NB4 (cell line): ENCODE results near the gene LRRC56.

Experiments
- MAX ChIP-seq: IDR thresholded peaks from 2 replicates; pipeline ENCODE4 v1.6.1; 2011; ENCODE audit warnings: low read depth, low read length
- MYC ChIP-seq: IDR thresholded peaks from 2 replicates; pipeline ENCODE4 v1.6.1; 2011; ENCODE audit warnings: low read depth, low read length
- POLR2A ChIP-seq: IDR thresholded peaks from 2 replicates; pipeline ENCODE4 v1.6.1; 2011; ENCODE audit warnings: mild to moderate bottlenecking; ENCODE audit not compliant: insufficient read length; ENCODE audit errors: extremely low read depth
- TF ChIP-seq, protein P1 (sequence below): IDR thresholded peaks from one replicate; pipeline ENCODE4 v1.5.1; 2012; ENCODE audit warnings: low read depth, low read length

- no peak for TF ChIP-seq POLR2A
- TF ChIP-seq MYC = no peak
- TF ChIP-seq, protein P1, sequence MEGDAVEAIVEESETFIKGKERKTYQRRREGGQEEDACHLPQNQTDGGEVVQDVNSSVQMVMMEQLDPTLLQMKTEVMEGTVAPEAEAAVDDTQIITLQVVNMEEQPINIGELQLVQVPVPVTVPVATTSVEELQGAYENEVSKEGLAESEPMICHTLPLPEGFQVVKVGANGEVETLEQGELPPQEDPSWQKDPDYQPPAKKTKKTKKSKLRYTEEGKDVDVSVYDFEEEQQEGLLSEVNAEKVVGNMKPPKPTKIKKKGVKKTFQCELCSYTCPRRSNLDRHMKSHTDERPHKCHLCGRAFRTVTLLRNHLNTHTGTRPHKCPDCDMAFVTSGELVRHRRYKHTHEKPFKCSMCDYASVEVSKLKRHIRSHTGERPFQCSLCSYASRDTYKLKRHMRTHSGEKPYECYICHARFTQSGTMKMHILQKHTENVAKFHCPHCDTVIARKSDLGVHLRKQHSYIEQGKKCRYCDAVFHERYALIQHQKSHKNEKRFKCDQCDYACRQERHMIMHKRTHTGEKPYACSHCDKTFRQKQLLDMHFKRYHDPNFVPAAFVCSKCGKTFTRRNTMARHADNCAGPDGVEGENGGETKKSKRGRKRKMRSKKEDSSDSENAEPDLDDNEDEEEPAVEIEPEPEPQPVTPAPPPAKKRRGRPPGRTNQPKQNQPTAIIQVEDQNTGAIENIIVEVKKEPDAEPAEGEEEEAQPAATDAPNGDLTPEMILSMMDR = no peak
- no peak for TF ChIP-seq MAX
Observed at GRCh38 chr11:528815-529727, 8.3 kb upstream of the LRRC56 start.
